Measurements from ENCODE around the gene IL5.

Gene IL5

GRCh38 chr5:132540764-132541163 lies 2.6 kb downstream of the IL5 start:
- Histone ChIP-seq H3K36me3 (ENCODE audit: control insufficient read depth, insufficient read depth, low read length) (no peaks in the 10 kb centered on the region), H3K27me3 (replicated peaks; ENCODE audit: control insufficient read depth, insufficient read depth, low read length) (no peaks in the 10 kb centered on the region), H3K4me3 (replicated peaks; ENCODE audit: low read depth, low read length) (no peak overlapping the region)
- TF ChIP-seq, protein P1, sequence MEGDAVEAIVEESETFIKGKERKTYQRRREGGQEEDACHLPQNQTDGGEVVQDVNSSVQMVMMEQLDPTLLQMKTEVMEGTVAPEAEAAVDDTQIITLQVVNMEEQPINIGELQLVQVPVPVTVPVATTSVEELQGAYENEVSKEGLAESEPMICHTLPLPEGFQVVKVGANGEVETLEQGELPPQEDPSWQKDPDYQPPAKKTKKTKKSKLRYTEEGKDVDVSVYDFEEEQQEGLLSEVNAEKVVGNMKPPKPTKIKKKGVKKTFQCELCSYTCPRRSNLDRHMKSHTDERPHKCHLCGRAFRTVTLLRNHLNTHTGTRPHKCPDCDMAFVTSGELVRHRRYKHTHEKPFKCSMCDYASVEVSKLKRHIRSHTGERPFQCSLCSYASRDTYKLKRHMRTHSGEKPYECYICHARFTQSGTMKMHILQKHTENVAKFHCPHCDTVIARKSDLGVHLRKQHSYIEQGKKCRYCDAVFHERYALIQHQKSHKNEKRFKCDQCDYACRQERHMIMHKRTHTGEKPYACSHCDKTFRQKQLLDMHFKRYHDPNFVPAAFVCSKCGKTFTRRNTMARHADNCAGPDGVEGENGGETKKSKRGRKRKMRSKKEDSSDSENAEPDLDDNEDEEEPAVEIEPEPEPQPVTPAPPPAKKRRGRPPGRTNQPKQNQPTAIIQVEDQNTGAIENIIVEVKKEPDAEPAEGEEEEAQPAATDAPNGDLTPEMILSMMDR (IDR thresholded peaks at IDR 0.05; ENCODE audit: insufficient read depth, low read length, poor library complexity, severe bottlenecking) = no peak
- no peak for DNase-seq (ENCODE audit: extremely low read depth, insufficient read length)

- Histone ChIP-seq H3K27me3 (replicated peaks; ENCODE audit: control insufficient read depth, insufficient read depth, low read length) (no peaks in the 10 kb centered on the region), H3K36me3 (ENCODE audit: control insufficient read depth, insufficient read depth, low read length) (no peaks in the 10 kb centered on the region), H3K4me3 (replicated peaks; ENCODE audit: low read depth, low read length) (no peak overlapping the region)
- TF ChIP-seq, protein P1 (IDR thresholded peaks at IDR 0.05; ENCODE audit: insufficient read depth, low read length, poor library complexity, severe bottlenecking) = no peak
- no peak for DNase-seq (ENCODE audit: extremely low read depth, insufficient read length)
These were observed 3.2 kb downstream of the IL5 start for GRCh38 chr5:132540149-132540548.

- no peak overlapping the region for H3K4me3 ChIP-seq (replicated peaks; ENCODE audit: low read depth, low read length)
These were observed 3.6 kb downstream of the IL5 start for GRCh38 chr5:132539716-132540115.

DNA sequence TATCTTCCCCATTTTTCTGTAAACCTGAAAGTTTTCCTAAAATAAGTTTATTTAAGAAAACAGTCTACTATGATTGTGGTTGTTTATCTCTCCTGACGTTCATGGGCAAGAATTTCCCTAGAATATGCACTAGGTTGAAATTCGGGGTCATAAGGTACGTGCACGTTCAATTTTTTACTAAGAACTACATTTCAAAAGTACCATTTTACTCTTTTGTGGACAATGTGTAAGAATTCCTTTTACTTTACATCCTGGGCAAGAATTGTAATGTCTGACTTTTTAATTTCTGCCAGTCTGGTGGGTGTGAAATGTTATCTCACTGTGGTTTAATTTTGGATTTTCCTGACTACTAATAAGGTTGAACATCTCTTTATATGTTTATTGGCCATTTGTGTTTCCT lies 12.4 kb downstream of the IL5 start:
- Histone ChIP-seq H3K36me3 (ENCODE audit: control insufficient read depth, insufficient read depth, low read length) (no peaks in the 10 kb centered on the region), H3K4me3 (replicated peaks; ENCODE audit: low read depth, low read length) (no peak overlapping the region), H3K27me3 (replicated peaks; ENCODE audit: control insufficient read depth, insufficient read depth, low read length) (no peaks in the 10 kb centered on the region)
- no peak for DNase-seq (ENCODE audit: extremely low read depth, insufficient read length)
- TF ChIP-seq, protein P1 (IDR thresholded peaks at IDR 0.05; ENCODE audit: insufficient read depth, low read length, poor library complexity, severe bottlenecking) = no peak

More at GRCh38 chr5:132539716-132540115, 3.6 kb downstream of the IL5 start:
- no peak for DNase-seq (ENCODE audit: extremely low read depth, insufficient read length)
- TF ChIP-seq, protein P1 (IDR thresholded peaks at IDR 0.05; ENCODE audit: insufficient read depth, low read length, poor library complexity, severe bottlenecking) = no peak
- Histone ChIP-seq H3K27me3 (replicated peaks; ENCODE audit: control insufficient read depth, insufficient read depth, low read length) (no peaks in the 10 kb centered on the region), H3K36me3 (ENCODE audit: control insufficient read depth, insufficient read depth, low read length) (no peaks in the 10 kb centered on the region)

- DNase-seq (ENCODE audit: extremely low read depth, insufficient read length) = peak; percentile 25
These were observed 14.3 kb downstream of the IL5 start for GRCh38 chr5:132528866-132529634.

More at GRCh38 chr5:132528866-132529634, 14.3 kb downstream of the IL5 start:
- Histone ChIP-seq H3K36me3 (ENCODE audit: control insufficient read depth, insufficient read depth, low read length) (no peaks in the 10 kb centered on the region), H3K27me3 (replicated peaks; ENCODE audit: control insufficient read depth, insufficient read depth, low read length) (no peaks in the 10 kb centered on the region), H3K4me3 (replicated peaks; ENCODE audit: low read depth, low read length) (no peak overlapping the region)
- TF ChIP-seq, protein P1 (IDR thresholded peaks at IDR 0.05; ENCODE audit: insufficient read depth, low read length, poor library complexity, severe bottlenecking) = no peak
